GM23248 (cell line): Measurements from ENCODE around the gene CACNA1C. TPM values are rescaled to one million over a fixed set of nuclear protein-coding genes. Genes with fewer than 3 reads are reported as not detected.

Experiments
- DNase-seq: peaks from one replicate; pipeline ENCODE4 v3.0.0-alpha.2; 2015
- H2AFZ ChIP-seq: fragments of 200-600 bp; sonication (generic); 2 replicates; pipeline ENCODE4 v1.6.1; 2016; ENCODE audit warnings: antibody characterized with exemption
- H3F3A ChIP-seq: fragments of 200-600 bp; sonication (generic); 2 replicates; pipeline ENCODE4 v1.6.1; 2016; ENCODE audit warnings: mild to moderate bottlenecking, antibody characterized with exemption, mixed run types; ENCODE audit not compliant: insufficient read depth
- H3K27ac ChIP-seq: fragments of 200-600 bp; sonication (generic); 2 replicates; pipeline ENCODE4 v1.5.1; 2016; ENCODE audit warnings: mild to moderate bottlenecking
- H3K27me3 ChIP-seq: fragments of 200-600 bp; sonication (generic); replicated peaks from 2 replicates; pipeline ENCODE4 v1.6.1; 2016; ENCODE audit warnings: mild to moderate bottlenecking; ENCODE audit not compliant: insufficient read depth
- H3K36me3 ChIP-seq: fragments of 200-600 bp; sonication (generic); 2 replicates; pipeline ENCODE4 v1.6.1; 2016; ENCODE audit warnings: low read depth, mild to moderate bottlenecking
- H3K4me1 ChIP-seq: fragments of 200-600 bp; sonication (generic); 2 replicates; pipeline ENCODE4 v1.6.1; 2016; ENCODE audit warnings: mild to moderate bottlenecking; ENCODE audit not compliant: insufficient read depth
- H3K4me2 ChIP-seq: fragments of 200-600 bp; sonication (generic); one replicate; pipeline ENCODE4 v1.6.1; 2016; ENCODE audit warnings: mild to moderate bottlenecking; ENCODE audit not compliant: unreplicated experiment
- H3K4me3 ChIP-seq: fragments of 200-600 bp; sonication (generic); 2 replicates; pipeline ENCODE4 v1.5.1; 2016; ENCODE audit warnings: mild to moderate bottlenecking
- H3K79me2 ChIP-seq: fragments of 200-600 bp; sonication (generic); 2 replicates; pipeline ENCODE4 v1.6.1; 2016; ENCODE audit warnings: mild to moderate bottlenecking; ENCODE audit not compliant: insufficient read depth
- H3K9ac ChIP-seq: fragments of 200-600 bp; sonication (generic); 2 replicates; pipeline ENCODE4 v1.6.1; 2016; ENCODE audit warnings: mild to moderate bottlenecking
- H3K9me2 ChIP-seq: fragments of 200-600 bp; sonication (generic); 2 replicates; pipeline ENCODE4 v1.6.1; 2016; ENCODE audit warnings: mixed run types, mild to moderate bottlenecking, moderate library complexity; ENCODE audit not compliant: insufficient read depth
- H3K9me3 ChIP-seq: fragments of 200-600 bp; sonication (generic); one replicate; pipeline ENCODE4 v1.6.1; 2017; ENCODE audit warnings: low read depth
- H4K20me1 ChIP-seq: fragments of 200-600 bp; sonication (generic); 2 replicates; pipeline ENCODE4 v1.6.0; 2016; ENCODE audit not compliant: insufficient read depth
- EZH2 ChIP-seq: fragments of 200-600 bp; sonication (generic); IDR thresholded peaks from 2 replicates; pipeline ENCODE4 v1.6.1; 2018; ENCODE audit warnings: antibody characterized with exemption, mild to moderate bottlenecking; ENCODE audit not compliant: insufficient read depth, poor library complexity, severe bottlenecking
- EZH2phosphoT487 ChIP-seq: fragments of 200-600 bp; sonication (generic); IDR thresholded peaks from 2 replicates; pipeline ENCODE4 v1.6.1; 2018; ENCODE audit warnings: antibody characterized with exemption, moderate library complexity, mild to moderate bottlenecking, low read depth; ENCODE audit not compliant: insufficient read depth
- WGBS, 2 experiments: methylation state at CpG; one replicate each; pipeline ENCODE4 v1.1.6; 2015 to 2017; ENCODE audit warnings: low lambda C conversion rate in 2 of 2, low coverage in 1 of 2; ENCODE audit errors: missing lambda C conversion rate in 2 of 2; 5-methylcytosine and 5-hydroxymethylcytosine counted together
- in situ Hi-C: fragments of 300-500 bp; cut with MboI; formaldehyde crosslinking; loops from 2 replicates; pipeline ENCODE4 v1.15.0; 2020
- polyA plus RNA-seq: library from polyadenylated mRNA; unstranded; fragments of >200 nt; fragmentation: Nextera tagmentation; extraction: Ambion mirVana; gene quantifications from 2 replicates; pipeline ENCODE4 v1.2.1, GENCODE V29; 2016
- total RNA-seq: library from RNA; depleted of rRNA; stranded (reverse); fragments of >200 nt; shearing (Covaris generic); gene quantifications from 2 replicates; pipeline ENCODE4 v1.2.3, GENCODE V29; 2014

CACNA1C gene
- total and polyA plus RNA-seq, 2 experiments from 2014 or later: 4.9 to 11.5 TPM

DNA sequence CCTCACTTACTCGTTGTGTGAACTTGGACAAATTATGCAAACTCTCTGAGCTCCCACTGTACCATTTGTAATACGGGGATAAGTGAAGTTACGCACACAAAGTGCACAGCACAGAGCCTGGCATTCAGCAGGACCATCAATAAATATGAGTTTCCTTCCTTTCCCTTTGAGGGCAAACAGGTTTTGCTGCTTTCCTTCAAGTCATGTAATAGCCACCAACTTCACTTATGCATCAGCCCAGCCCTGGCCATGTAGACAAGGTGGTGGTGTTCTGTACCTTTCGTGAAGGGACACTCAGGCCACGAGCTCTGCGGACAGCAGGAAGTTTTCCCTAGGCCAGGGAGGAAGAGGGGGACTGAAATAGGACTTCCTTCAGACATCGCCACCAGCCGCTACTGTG is 272.7 kb downstream of the CACNA1C start:
- no peak for TF ChIP-seq EZH2
- no peak for TF ChIP-seq EZH2phosphoT487
- no peaks in the 10 kb centered on the region for H3K9me3 ChIP-seq
- peaks cover 29% of the 10 kb centered on the region; the same call in 1 of the 2 replicates for H3K79me2 ChIP-seq
- no peaks in the 10 kb centered on the region for H3K27me3 ChIP-seq
- no peak overlapping the region for H3K27ac ChIP-seq
- H3K4me1 ChIP-seq: peaks cover 2% of the 10 kb centered on the region
- no peak overlapping the region for H2AFZ ChIP-seq
- H3K9ac ChIP-seq: no peak overlapping the region
- H3K4me3 ChIP-seq: no peak overlapping the region
- no peak overlapping the region for H3K4me2 ChIP-seq
- no peaks in the 10 kb centered on the region for H3F3A ChIP-seq
- in situ Hi-C loops: no loop called here
- 91 to 95% methylated on average over 8 of the region's 8 CpGs for whole genome bisulfite sequencing, 2 experiments
- H4K20me1 ChIP-seq: no peaks in the 10 kb centered on the region
- no peaks in the 10 kb centered on the region for H3K9me2 ChIP-seq
- no peaks in the 10 kb centered on the region for H3K36me3 ChIP-seq
- DNase-seq: no peak

DNA sequence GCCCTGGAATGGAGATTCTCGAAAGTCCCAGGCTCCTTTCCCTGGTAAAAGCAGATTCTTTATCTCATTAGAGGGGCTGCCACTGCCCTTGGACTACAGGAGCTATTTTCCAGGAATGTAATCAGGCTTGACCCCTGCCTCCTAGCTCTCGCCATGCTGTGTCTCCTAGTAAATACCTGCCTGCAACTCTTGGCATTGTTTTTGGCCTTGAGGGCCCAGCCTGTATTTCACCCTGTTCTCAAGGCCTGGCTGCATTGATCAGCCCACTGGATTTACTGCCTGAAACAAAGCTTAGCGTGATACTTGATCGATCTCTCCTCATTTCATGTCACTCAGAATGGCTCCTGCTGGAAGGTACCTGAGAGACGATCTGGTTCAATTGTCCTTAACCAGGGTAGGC is 273.7 kb downstream of the CACNA1C start:
- Histone ChIP-seq H3F3A (no peaks in the 10 kb centered on the region), H3K9me2 (no peaks in the 10 kb centered on the region), H3K36me3 (no peaks in the 10 kb centered on the region), H3K4me3 (no peak overlapping the region), H4K20me1 (no peaks in the 10 kb centered on the region), H2AFZ (no peak overlapping the region), H3K9ac (no peak overlapping the region), H3K9me3 (no peaks in the 10 kb centered on the region), H3K4me1 (no peaks in the 10 kb centered on the region), H3K4me2 (no peak overlapping the region), H3K27me3 (no peaks in the 10 kb centered on the region), H3K79me2 (peaks cover 26% of the 10 kb centered on the region; the same call in 1 of the 2 replicates), H3K27ac (no peak overlapping the region)
- TF ChIP-seq EZH2phosphoT487 (no peak), EZH2 (no peak)
- in situ Hi-C loops: no loop called here
- no peak for DNase-seq
- WGBS, 2 experiments: 98 to 99% methylated on average over 5 of the region's 5 CpGs

DNA sequence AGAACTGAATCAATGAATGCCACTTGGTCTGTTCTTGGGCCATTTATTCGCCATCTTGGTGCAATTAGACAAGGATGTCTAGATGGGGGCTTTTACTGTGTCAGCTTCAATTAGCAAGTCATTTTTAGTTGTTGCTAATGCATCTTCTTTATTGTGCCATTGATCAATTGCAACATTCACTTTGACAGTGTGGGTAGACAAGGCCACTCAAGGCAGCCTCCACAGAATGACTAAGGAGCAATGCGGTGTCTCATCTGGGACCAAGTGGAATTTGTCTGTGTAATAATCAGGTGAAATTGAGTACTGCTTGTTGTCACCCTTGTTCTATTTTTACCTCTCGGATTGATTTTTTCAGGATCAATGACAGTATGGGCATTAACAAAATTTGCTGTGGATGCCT is 275.9 kb downstream of the CACNA1C start:
- no peak overlapping the region for H3K27ac ChIP-seq
- in situ Hi-C loops: no loop called here
- H2AFZ ChIP-seq: no peak overlapping the region
- no peaks in the 10 kb centered on the region for H3K9me2 ChIP-seq
- peaks cover 9% of the 10 kb centered on the region; the same call in 1 of the 2 replicates for H3F3A ChIP-seq
- TF ChIP-seq EZH2: no peak
- TF ChIP-seq EZH2phosphoT487: no peak
- H3K79me2 ChIP-seq: peaks cover 27% of the 10 kb centered on the region; the same call in 1 of the 2 replicates
- H3K9me3 ChIP-seq: no peaks in the 10 kb centered on the region
- H4K20me1 ChIP-seq: no peaks in the 10 kb centered on the region
- H3K4me2 ChIP-seq: no peak overlapping the region
- H3K4me1 ChIP-seq: peaks cover 16% of the 10 kb centered on the region
- H3K9ac ChIP-seq: no peak overlapping the region
- DNase-seq: no peak
- H3K27me3 ChIP-seq: no peaks in the 10 kb centered on the region
- 98 to 100% methylated on average over 3 of the region's 3 CpGs for WGBS, 2 experiments
- no peaks in the 10 kb centered on the region for H3K36me3 ChIP-seq
- no peak overlapping the region for H3K4me3 ChIP-seq

DNA sequence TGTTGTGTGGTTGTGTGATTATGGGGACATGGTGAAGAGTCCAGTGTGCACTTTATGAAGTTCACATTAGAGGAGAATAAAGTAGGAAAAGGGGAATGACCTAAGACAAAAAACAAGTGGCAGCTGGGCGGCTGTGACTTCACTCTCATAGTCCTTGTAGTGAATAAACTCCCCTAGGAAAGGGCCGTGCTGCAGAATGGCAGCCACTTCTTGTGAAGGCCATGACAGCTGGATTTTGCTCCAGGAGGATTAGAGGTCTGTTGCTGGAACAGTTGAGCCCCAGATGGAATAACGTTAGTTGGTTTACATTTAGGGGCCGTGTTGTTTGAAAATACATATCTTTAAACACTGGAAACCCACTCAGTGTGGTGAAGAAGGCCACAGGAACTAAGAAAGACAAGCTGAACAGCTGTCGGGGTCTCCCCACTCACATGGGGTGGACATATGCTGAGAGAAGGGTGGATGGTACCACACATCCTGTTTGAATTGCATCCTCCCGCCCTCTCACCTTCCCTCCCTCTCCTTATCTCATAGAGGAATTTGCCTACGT is 276.9 kb downstream of the CACNA1C start:
- peaks cover 20% of the 10 kb centered on the region; the same call in 1 of the 2 replicates for H3K79me2 ChIP-seq
- no peak overlapping the region for H3K4me3 ChIP-seq
- H3K4me1 ChIP-seq: peaks cover 25% of the 10 kb centered on the region
- no peaks in the 10 kb centered on the region for H3K9me3 ChIP-seq
- H3K4me2 ChIP-seq: no peak overlapping the region
- H3K27ac ChIP-seq: no peak overlapping the region
- H3K36me3 ChIP-seq: no peaks in the 10 kb centered on the region
- WGBS, 2 experiments: 85 to 87% methylated on average over 7 of the region's 7 CpGs
- H3K9me2 ChIP-seq: no peaks in the 10 kb centered on the region
- no peak for DNase-seq
- H4K20me1 ChIP-seq: no peaks in the 10 kb centered on the region
- H3K9ac ChIP-seq: no peak overlapping the region
- H3F3A ChIP-seq: peaks cover 9% of the 10 kb centered on the region; the same call in 1 of the 2 replicates
- H2AFZ ChIP-seq: no peak overlapping the region
- TF ChIP-seq EZH2: no peak
- TF ChIP-seq EZH2phosphoT487: no peak
- no peaks in the 10 kb centered on the region for H3K27me3 ChIP-seq
- in situ Hi-C loops: no loop called here
